GM21381 (cell line): ENCODE measurements around the gene MYH9.

Experiments
- ATAC-seq: cut with Tn5 transposase; IDR thresholded peaks from one replicate; pipeline ENCODE4 v1.9.1; 2021; ENCODE audit warnings: mild to moderate bottlenecking, moderate library complexity; ENCODE audit not compliant: unreplicated experiment

MYH9 gene

DNA sequence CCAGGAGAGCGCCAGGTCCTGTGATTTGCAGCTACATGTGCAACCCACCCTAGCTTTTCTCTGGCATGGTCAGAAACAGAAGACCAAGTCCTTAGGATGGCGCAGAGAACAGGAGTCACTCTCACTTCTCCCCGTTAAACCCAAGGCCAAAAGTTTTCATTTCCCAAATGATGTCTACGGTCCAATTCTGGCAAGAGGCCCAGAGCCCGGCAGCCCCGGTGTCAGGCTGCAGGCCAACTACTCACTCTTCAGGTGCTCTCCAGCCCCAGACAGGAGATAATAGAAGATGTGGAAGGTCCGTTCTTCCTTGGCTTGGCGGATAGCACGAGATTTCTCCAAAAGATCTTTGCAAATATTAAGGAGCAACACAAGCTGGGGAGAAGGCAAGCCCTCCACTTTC lies 67.2 kb downstream of the MYH9 start:
- no peak for ATAC-seq

DNA sequence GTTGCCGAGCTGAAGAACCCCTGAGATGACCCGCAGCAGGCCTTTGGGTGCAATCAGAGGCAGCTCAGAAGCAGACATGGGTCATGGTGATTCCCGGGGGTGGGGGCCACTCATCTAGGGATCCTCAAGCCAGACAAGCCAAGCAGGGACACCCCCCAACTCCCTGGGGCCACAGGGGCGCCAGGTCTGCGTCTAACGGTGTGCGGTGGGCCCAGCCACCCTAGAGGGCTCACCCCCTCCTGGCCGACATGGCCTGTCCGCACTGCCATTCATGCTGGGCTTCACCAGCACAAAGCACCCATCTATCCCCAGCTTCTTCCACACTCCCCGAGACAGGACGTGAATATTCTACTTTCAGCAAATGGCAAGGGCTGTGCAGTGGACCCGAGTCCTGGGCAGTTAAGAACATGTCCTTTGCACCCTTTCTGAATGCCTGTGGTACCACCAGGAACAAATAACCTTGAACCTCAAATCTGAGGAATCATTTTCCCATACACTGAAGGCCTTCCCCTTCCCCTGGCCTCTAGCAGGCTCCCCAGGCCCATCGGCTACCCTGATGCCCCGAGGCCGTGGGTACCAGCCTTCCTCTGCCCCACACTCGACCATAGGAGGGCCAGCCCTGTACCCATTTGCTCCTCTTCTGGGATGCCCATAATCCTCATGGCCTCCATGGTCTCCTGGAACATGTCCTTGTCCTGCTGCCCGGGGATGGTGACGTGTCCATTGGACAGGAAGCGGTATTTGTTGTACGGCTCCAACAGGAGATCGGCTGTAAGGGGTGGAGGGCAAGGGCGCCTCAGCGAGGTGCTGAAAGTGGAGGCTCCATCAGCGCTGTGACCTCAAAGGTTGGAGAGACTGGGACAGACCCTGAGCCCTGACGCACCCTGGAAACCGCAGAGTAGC lies 67.9 kb downstream of the MYH9 start:
- no peak for ATAC-seq

DNA sequence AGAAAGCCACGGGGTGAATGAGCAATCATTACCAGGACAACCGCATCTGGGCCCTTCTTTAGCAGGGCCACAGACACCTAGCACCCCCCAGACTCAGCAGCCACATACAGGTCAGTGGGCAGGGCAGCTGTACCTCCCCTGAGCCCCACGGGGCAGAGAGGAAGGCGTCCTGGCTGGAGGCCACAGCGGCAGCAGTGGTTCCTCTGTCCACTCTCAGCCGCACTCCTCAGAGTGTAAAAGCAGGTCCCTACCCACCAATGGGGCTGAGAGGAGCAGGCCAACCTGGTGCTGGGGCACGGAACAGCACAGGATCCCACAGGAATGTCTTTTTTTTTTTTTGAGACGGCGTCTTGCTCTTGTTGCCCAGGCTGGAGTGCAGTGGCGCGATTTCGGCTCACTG lies 69.3 kb downstream of the MYH9 start:
- no peak for ATAC-seq

DNA sequence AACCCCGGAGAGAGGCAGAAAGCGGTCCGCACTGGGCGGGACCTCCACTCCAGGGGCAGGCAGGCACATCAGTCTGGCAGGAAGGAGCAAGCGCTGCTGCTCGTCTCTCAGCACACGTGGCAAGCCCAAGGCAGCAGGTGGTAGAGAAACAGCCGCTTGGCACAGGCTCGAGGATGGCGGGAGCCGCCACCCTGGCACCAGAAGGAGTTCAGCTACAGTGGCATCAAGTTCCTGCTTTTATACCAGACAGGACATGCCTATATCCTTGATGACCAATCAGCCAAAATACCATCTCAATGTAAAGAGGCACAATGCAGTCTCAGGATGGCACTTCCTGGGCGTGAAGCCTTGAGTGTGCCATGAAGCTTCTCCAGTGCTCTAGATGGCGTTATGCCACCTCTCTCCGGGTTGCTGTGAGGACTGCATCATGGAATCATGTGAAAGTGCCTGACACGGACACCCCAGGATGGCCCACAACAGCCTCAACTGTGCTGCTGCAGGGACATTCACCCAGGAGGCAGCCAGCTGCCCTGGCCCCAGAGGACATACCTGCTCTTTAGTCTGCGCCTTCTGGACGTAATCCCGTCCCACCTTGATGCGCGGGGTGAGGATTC lies 70.0 kb downstream of the MYH9 start:
- ATAC-seq, result no peak

DNA sequence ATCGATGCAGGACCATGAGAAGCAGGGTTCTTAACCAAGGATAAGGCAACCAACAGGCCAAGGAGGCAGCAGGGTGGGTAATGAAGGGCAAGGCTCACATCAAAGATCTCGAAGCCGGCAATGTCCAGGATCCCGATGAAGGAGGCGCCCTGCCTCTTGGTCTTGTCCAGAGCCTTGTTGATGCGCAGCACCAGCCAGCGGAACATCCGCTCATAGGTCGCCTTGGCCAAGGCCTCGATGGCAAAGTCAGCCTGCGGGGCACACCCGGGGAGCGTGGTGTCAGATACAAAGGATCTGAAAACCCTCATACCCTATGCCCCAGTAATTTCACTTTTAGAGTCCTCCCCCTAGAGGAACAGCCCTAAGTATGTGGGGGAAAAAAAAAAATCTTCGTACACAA lies 71.3 kb downstream of the MYH9 start:
- ATAC-seq, result no peak

DNA sequence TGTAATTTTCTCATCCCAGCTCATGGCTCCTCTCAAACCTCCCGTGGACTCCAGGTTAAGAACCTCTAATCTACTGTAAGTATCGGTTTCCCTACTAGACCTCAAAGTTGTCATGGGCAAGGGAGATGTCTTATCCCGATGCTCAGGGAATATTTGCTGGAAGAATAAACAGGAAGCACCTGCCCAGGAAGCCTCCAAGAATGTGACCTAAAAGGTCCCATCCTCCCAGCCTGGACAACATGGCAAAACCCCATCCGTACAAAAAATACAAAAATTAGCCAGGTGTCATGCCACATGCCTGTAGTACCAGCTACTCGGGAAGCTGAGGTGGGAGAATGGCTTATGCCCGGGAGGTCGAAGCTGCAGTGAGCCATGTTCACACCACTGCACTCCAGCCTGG lies 72.4 kb downstream of the MYH9 start:
- no peak for ATAC-seq

DNA sequence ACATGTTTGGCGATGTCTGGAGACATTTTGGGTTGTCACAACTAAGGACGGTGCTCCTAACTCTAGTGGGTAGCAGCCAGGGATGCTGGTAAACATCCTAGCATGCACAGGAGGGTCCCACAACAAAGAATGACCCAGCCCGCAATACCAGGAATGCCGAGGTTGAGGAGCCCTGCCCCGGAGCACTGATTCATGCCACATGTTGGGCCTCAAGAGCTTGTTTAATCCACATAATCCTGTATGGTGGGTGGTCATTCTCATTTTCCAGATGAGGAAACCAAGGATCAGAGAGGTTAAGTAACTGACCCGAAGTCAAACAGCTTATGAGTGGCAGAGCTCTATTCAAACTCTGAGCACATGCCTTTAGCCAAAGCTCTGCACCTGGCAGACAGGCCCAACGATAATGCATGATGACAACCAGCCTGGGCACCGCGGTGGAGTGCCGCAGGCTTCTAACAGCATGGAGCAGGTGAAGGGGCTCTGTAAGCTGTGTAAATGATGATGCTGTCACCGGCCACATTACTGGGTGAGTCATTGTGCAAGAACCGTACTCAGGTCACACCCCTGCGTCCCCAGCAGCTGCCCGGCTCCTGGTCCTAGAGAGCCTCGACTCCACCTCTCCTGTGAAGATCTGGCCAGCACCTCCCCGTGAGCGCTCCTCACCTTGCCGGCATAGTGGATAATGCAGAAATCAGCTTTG lies 76.2 kb downstream of the MYH9 start:
- ATAC-seq, result no peak

DNA sequence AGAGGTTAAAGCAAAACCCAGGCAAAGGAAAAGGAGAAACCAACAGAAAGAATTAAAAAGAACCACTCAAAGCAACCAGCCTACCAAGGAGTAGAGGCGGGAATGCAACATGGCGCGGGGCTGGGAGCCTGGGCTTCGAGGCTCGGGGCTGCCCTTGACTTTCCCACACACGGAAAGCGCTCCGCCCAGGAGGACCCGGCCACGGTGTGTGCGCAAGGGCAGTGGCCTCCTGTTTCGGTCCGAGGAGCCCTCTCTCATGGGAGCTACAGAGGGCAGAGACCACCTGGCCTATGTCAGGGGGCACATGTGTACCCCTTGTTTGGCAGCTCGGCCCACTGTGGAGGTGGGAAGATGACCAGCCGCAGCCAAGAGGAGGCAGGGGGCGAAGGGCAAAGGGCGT lies 78.9 kb downstream of the MYH9 start:
- ATAC-seq, result no peak

DNA sequence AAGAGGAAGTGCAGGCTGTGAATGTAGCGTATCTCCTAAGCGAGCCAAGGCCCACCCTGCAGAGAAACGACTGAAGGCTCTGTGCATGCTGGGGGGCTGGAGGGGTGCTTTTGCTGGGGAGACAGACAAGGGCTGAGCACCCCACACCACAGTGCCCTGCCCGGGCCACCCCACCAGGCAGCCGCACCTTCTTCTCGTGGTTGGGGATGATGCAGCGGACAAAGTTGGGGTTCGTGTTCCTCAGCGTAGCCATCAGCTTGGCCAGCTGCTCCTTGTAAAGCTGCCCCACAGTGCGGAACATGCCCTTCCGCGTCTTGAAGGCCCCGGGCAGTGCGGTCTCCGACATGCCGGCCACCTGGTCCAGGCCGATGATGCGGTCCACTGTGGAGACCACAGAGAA lies 81.5 kb downstream of the MYH9 start:
- ATAC-seq, result no peak

DNA sequence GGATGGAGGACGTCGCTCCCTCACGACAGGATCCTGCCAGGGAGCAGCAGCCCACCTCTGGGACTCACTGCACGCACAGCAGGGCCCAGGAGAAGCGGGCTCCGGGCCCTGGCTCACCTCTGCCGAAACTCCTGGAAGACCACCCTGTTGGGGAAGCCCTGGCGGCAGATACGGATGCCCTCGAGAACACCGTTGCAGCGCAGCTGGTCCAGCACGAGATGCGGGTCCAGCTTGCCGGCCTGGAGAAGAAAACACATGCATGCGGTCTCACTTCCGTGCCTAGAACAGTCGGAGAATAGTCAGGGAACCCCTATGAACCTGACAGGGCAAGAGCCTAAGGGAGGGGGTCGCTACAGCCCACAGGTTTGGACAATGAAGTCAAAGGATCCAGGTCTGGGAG lies 82.0 kb downstream of the MYH9 start:
- no peak for ATAC-seq

DNA sequence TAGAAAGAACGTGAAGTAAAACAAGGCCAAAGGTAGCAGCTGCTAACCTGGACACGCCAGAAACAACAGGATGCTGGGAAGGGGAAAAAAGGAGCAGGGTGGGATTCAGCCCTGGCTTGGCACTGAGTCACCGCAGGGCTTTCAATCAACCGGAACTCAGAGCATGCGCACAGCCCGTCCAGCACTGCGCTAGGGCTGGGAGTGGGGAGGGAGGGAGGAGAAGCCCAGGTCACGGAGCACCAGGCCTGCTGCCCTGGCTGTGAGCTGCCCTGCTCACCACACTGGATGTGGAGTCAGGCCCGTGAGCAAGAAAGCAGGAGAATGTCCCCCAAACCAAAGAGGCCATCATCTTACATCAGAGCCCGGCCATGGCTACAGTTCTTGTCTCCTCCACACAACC lies 83.3 kb downstream of the MYH9 start:
- no peak for ATAC-seq

DNA sequence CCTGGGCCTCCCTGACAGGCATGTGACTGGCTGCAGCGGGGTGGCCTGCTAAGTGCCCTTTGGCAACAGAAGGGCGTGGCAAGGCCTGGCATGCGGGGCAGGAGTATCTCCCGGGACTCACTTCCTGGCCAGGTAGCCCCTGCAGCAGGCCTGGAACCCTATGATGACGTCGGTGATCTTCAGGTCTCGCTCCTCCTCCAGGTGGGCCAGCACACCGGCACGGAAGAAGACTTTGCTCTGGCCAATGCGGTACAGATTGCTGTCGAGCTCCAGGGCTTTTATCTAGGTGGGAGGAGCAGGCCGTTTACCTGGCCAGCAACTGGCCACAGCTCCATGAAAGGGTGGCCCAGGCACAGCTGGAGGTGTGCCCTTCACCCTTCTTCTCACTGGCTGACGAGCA lies 83.9 kb downstream of the MYH9 start:
- ATAC-seq, result no peak

DNA sequence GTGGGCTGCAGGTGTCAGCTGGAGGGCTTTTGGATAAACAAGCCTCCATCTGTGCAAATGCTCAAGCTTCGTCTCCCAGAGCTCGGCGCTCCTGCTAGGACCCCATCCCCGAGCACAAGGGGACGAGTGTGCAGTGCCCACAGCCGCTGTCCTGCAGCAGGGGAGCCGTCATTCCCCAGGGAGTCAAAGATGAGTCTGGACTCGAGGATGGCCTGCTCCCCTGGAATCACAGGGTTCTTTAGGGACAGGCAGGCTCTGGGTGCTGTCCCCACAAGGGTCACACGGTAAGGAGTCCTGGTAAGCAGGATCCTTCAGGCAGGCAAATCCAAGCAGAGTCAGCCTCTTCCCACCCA lies 84.7 kb downstream of the MYH9 start:
- no peak for ATAC-seq

DNA sequence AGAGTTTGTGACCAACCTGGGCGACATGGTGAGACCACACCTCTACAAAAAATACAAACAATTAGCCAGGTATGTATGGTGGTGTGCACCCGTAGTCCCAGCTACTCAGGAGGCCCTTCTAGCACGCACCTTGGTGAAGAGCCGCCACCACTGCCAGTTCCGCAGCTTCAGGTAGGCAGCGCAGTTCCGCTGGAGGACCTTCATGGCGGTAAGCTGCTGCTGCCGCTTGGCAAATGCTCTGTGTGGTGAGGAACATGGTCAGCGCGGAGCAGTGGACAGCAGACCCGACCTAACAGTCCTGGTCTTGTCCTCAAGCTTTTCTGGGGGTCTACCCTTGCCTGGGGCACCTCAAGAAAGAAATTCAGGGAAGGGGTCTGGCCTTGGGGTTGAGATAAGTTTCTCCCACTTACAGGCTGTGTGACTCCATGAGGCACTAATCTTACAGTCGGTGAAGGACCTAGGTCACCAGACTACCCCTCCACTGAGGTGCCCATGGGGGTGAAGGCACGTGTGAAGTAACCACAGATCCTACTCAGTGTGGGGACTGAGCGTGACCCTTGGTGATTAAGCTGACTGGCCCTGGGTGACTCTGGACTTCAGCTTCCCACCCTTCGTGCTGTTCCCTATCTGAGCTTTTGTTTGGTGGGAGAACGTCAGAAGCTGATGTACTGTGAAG lies 85.2 kb downstream of the MYH9 start:
- no peak for ATAC-seq

DNA sequence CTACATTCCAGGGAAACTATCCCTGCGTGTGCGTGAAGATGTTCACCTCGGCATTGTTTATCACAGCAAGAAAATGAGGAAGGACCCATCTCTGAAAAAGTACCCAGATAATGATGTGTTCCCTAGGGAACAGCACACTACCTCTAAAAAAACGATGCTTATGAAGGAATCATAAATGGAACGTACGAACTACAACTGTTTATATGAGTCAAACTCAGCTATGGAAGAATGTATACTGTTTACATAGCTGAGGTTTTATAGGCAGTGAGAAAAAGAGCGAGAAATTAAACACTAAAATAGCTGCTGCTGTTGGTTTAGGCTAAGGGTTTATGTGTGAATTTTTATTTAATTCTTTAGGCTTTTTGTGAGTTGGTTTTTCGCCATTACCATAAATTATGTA lies 85.9 kb downstream of the MYH9 start:
- no peak for ATAC-seq

DNA sequence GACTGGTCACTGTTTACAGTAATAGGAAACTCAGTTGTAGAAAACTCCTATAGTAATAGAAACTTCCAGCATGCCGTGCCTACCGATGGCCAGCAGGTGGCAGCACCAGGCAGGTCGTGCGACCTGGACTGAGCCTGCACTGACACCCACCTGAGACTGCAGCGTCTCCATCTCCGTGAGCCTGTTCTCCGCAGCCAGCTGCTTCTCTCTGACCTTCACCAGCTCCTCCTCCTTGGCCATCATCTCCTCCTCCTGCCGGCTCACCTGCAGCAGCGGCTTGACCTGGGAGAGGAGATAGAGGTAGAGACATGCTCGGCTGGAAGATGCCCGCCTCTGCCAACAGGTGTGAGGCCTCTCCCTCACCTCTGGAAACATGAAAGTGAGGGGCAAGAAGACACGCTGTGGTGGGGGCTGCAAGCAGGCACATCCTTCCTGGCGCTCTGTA lies 86.4 kb downstream of the MYH9 start:
- no peak for ATAC-seq

DNA sequence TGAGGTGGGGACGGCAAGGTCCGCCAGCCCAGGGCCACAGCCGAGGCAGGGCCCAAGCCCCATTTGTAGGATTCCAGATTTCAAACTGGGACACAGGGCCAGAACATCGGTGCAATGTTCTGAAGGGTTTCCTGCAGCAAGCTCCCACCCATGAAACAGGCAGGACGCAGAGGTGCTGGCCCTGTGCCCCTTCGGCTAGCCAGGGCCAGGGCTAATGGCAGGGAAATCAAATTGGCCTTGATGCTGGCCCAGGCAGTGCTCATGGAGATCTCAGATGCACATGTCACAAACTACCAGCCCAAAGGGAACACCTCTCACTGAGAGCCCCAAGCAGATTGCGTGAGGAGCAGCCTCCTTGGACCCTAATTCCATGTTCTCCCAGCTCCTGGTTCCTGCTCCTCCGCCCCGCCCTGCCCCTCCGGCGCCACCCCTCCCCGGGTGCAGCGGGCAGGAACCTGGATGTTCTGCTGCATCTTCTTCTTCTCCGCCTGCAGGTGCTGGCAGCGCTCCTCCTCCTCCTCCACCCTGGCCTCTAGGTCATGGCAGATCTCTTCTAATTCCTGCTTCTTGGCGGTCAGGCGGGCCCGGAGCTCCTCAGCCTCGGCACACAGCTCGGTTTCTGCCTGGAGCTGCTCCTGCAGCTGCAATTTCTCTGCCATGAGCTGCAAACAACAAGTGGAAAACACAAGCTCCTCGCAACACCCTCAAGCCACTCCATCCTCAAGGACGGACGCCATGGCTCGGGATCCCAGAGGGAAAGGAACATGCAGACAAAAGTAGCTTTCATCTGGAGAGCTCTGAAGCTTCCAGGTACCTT lies 87.2 kb downstream of the MYH9 start:
- no peak for ATAC-seq

DNA sequence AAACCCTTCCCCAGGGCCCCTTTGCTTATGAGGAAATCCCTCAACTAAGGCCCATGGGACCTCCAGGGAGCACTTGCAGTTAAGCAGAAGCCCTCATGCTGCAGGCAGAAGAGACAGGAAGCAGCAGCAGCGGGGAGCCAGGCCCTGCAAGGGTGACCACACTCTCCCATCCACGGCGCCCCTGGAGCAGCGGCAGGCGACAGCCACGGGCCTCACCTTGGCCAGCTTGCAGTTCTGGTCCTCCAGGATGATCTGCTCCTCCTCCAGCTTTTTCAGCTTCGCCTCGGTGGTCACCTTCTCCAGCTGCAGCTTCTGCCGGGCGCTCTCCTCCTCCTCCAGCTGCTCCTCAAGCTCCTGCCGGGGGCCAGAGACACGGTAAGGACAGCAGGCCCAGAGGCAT lies 87.9 kb downstream of the MYH9 start:
- no peak for ATAC-seq

DNA sequence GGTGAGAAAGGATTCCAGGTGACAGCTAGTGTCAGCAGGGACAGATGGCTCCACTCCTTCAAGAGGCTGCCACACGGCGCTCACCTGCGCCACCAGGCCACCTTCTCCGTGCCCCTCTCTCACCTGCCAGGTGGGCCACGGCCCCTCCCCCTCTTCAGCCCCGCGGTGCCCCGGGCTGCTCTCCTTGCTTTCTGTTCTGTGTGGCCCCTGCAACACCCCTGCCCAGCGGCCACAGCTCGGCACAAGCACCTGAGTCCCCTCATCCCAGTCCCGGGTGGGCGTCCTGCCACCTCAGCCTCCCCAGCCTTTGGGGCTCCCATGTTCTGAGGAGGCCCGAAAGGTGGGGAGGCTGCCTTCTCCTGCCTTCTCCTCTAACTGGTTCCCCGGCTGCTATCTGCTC lies 88.5 kb downstream of the MYH9 start:
- ATAC-seq, result no peak

DNA sequence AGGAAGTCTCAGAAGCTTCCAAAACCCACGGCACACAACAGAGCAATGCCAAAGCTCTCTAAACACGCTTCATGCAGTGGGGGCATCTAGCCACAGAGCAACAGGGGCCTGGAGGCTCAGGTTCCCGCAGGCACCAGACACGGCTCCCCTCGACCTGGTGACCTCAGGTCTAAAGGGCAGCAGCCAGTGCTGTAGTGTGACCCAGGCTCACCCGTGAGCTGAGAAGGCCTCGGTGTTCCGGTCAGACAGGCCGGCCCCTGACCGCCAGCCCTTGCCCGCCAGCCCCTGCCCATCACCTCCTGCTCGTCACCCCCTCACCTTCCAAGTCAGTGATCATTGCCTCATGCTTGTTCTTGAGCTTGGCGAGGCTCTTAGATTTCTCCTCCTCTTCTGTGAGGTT lies 89.2 kb downstream of the MYH9 start:
- no peak for ATAC-seq

DNA sequence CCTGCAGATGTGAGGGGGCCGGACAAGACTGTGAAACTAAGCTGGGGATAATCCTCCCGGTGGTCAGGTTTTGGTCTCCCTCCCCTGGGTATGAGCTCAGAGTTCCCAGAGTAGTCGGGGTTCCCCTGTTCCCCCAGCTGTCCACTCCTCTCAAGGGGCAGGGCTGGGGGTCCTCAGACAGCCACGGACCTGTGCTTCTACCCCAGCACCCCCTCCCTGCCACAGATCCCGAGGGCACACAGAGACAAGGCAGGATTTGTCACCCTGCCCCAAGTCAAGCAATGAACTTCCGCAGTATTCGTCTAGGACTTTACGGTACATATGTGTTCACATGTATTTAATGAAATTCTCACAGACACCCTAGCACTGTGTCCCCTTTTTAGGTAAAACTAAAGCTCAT lies 89.6 kb downstream of the MYH9 start:
- no peak for ATAC-seq
